Liver (tissue), 3 donors: ENCODE measurements around the gene NSD1.

ENCODE experiments used
- NR2F2 ChIP-seq: IDR thresholded peaks from 2 replicates; pipeline ENCODE4 v1.6.1; 2016; ENCODE audit warnings: antibody characterized with exemption
- SP1 ChIP-seq: IDR thresholded peaks from 2 replicates; pipeline ENCODE4 v1.6.1; 2018; ENCODE audit warnings: antibody characterized with exemption, mild to moderate bottlenecking
- TF ChIP-seq, protein P1 (sequence below): fragments of 150-350 bp; IDR thresholded peaks from 2 replicates; pipeline ENCODE4 v1.5.1; 2017; ENCODE audit warnings: improper control_type of control experiment, low read depth, low read length; ENCODE audit not compliant: missing input control
- donor health status: healthy.
- donor health status: healthy.

- TF ChIP-seq, protein P1, sequence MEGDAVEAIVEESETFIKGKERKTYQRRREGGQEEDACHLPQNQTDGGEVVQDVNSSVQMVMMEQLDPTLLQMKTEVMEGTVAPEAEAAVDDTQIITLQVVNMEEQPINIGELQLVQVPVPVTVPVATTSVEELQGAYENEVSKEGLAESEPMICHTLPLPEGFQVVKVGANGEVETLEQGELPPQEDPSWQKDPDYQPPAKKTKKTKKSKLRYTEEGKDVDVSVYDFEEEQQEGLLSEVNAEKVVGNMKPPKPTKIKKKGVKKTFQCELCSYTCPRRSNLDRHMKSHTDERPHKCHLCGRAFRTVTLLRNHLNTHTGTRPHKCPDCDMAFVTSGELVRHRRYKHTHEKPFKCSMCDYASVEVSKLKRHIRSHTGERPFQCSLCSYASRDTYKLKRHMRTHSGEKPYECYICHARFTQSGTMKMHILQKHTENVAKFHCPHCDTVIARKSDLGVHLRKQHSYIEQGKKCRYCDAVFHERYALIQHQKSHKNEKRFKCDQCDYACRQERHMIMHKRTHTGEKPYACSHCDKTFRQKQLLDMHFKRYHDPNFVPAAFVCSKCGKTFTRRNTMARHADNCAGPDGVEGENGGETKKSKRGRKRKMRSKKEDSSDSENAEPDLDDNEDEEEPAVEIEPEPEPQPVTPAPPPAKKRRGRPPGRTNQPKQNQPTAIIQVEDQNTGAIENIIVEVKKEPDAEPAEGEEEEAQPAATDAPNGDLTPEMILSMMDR: no peak
- TF ChIP-seq NR2F2: no peak
- TF ChIP-seq SP1: peak; percentile 31
Measured at GRCh38 chr5:177325868-177326381, 192.4 kb downstream of the NSD1 start.
